Left ventricle myocardium inferior (tissue), 1 donor: ENCODE measurements around the gene PXDN. TPM values are rescaled to one million over a fixed set of nuclear protein-coding genes. Genes with fewer than 3 reads are reported as not detected.
A peak's percentile ranks its signal among the peaks of the same experiment; 100 is the strongest.

Experiments
- DNase-seq: peaks from one replicate; pipeline ENCODE4 v3.0.0-alpha.2; 2020
- H3K27ac ChIP-seq: fragments of 200-600 bp; replicated peaks from 2 replicates; pipeline ENCODE4 v1.8.0; 2021
- H3K27me3 ChIP-seq: fragments of 200-600 bp; 2 replicates; pipeline ENCODE4 v1.8.0; 2021; ENCODE audit warnings: low read depth
- H3K36me3 ChIP-seq: fragments of 200-600 bp; 2 replicates; pipeline ENCODE4 v1.8.0; 2021
- H3K4me1 ChIP-seq: fragments of 200-600 bp; 2 replicates; pipeline ENCODE4 v1.8.0; 2021
- H3K4me3 ChIP-seq: fragments of 200-600 bp; 2 replicates; pipeline ENCODE4 v1.8.0; 2021; ENCODE audit warnings: mild to moderate bottlenecking, moderate library complexity
- H3K9me3 ChIP-seq: fragments of 200-600 bp; replicated peaks from 2 replicates; pipeline ENCODE4 v1.8.0; 2021
- intact Hi-C: fragments of 100-400 bp; cut with micrococcal nuclease; formaldehyde crosslinking; loops from one replicate; pipeline ENCODE4 v1.11.0; 2022
- total RNA-seq: library from RNA; stranded (reverse); fragmentation: NEBNext Ultra II Directional; extraction: Animal tissue kit (Norgen Biotek cat#: 25700); gene quantifications from one replicate; pipeline ENCODE4 v1.2.1, GENCODE V29; 2021
- TF ChIP-seq, protein P1 (sequence below): fragments of 200-600 bp; IDR thresholded peaks from 2 replicates; pipeline ENCODE4 v1.8.0; 2021; ENCODE audit warnings: antibody characterized with exemption, mild to moderate bottlenecking, borderline replicate concordance
- donor health status: DM: no; HTN: yes; CAD: no; lungs with severe emphysema.

Gene PXDN
- total RNA-seq, 1 donor from 2014 or later = 15.7 TPM

DNA sequence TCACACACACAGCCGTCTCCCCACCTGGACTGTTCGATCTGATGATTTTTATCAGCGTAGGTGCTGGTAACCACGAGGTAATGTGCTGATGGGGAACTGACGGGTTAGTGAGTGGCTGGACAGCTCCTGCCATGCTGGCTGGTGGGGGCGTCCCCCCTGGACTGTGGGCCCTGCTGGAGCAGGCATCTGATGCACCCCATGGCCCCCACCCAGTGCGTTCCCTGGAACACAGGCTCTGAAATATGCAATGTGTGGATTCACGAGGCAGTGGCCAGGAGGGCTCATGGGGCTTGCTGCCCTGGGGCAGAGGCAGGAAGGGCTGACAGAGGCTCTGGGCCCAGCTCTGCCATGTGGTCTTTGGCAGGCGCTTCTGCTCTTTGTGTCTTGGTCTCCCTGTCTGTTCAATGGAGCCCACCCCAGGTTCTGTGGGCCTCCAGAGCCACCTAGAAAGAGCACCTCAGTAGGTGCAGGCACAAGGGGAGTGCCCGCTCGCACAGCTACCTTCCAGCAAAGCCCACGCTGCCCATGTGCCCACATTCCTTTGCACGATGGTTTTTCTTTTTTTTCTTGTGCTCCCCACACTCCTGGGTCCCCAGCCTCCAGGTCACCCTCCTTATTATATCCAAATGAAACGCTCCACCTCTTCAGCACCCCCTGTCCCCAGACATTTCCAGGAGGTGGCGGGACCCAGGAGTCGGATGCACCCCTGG lies 10.3 kb upstream of the PXDN start:
- H3K9me3 ChIP-seq = no peaks in the 10 kb centered on the region
- peaks cover 9% of the 10 kb centered on the region for H3K4me1 ChIP-seq
- H3K4me3 ChIP-seq = no peak overlapping the region
- intact Hi-C loops = no loop called here
- no peaks in the 10 kb centered on the region for H3K36me3 ChIP-seq
- H3K27ac ChIP-seq = no peak overlapping the region
- TF ChIP-seq, protein P1, sequence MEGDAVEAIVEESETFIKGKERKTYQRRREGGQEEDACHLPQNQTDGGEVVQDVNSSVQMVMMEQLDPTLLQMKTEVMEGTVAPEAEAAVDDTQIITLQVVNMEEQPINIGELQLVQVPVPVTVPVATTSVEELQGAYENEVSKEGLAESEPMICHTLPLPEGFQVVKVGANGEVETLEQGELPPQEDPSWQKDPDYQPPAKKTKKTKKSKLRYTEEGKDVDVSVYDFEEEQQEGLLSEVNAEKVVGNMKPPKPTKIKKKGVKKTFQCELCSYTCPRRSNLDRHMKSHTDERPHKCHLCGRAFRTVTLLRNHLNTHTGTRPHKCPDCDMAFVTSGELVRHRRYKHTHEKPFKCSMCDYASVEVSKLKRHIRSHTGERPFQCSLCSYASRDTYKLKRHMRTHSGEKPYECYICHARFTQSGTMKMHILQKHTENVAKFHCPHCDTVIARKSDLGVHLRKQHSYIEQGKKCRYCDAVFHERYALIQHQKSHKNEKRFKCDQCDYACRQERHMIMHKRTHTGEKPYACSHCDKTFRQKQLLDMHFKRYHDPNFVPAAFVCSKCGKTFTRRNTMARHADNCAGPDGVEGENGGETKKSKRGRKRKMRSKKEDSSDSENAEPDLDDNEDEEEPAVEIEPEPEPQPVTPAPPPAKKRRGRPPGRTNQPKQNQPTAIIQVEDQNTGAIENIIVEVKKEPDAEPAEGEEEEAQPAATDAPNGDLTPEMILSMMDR = no peak
- peaks cover 49% of the 10 kb centered on the region for H3K27me3 ChIP-seq
- DNase-seq = no peak

GRCh38 chr2:1754046-1754445 lies 9.7 kb upstream of the PXDN start:
- no peaks in the 10 kb centered on the region for H3K36me3 ChIP-seq
- no peak for DNase-seq
- H3K4me1 ChIP-seq = peaks cover 9% of the 10 kb centered on the region
- no peak overlapping the region for H3K4me3 ChIP-seq
- TF ChIP-seq, protein P1 = no peak
- peaks cover 49% of the 10 kb centered on the region for H3K27me3 ChIP-seq
- H3K9me3 ChIP-seq = no peaks in the 10 kb centered on the region
- intact Hi-C loops = no loop called here
- H3K27ac ChIP-seq = no peak overlapping the region

- TF ChIP-seq, protein P1 = no peak
- DNase-seq = no peak
- peaks cover 56% of the 10 kb centered on the region for H3K27me3 ChIP-seq
- H3K27ac ChIP-seq = no peak overlapping the region
- H3K4me3 ChIP-seq = no peak overlapping the region
- no peaks in the 10 kb centered on the region for H3K9me3 ChIP-seq
- H3K4me1 ChIP-seq = peaks cover 9% of the 10 kb centered on the region
- H3K36me3 ChIP-seq = no peaks in the 10 kb centered on the region
- intact Hi-C loops = no loop called here
Observed at GRCh38 chr2:1752751-1753150, 8.4 kb upstream of the PXDN start.

DNA sequence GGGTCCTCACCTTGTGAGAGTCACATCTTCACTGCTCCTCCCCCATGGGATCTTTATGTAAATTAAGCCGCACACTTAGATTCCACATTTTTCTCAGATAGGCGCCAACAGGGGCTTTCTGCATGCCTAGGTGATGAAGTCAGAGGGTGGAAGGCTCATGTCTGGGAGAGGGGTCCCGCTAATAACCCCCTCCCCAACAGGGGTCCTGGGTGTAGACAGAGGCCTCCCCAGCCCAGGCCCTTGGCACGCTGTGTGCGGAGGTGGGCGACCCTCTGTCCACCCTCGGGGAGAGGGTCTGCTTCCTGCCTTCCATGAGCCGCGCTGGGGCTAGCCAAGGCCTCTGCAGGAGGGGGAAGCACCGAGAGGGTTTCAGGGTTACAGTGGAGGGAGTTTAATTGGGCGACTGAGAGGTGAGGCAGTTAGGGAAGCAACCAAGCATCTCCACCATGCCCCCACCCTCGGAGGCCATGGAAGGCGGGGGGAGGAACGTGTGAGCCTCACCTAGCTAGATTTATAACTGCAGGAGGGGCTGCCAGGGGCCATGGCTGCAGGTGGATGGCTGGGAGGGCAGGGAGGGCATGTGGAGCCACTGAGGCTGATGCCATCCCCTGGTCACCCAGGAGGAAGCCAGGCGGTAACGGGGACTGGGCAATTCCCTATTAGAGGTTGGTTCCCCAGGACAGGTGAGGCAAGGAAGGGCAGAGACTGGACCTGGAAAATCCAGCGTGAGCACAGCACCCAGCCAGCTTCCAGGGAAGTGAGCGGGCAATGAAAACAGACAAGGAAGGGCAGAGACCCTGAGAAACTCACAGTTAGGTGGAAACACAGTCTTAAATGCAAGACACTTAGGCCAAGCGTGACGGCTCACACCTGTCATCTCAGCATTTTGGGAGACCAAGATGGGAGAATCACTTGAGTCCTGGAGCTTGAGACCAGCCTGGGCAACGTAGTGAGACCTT lies 7.7 kb upstream of the PXDN start:
- DNase-seq = no peak
- Histone ChIP-seq H3K4me3 (no peak overlapping the region), H3K27me3 (peaks cover 63% of the 10 kb centered on the region), H3K9me3 (no peaks in the 10 kb centered on the region), H3K36me3 (no peaks in the 10 kb centered on the region), H3K27ac (no peak overlapping the region), H3K4me1 (peaks cover 9% of the 10 kb centered on the region)
- TF ChIP-seq, protein P1 = no peak
- intact Hi-C loops = no loop called here

DNA sequence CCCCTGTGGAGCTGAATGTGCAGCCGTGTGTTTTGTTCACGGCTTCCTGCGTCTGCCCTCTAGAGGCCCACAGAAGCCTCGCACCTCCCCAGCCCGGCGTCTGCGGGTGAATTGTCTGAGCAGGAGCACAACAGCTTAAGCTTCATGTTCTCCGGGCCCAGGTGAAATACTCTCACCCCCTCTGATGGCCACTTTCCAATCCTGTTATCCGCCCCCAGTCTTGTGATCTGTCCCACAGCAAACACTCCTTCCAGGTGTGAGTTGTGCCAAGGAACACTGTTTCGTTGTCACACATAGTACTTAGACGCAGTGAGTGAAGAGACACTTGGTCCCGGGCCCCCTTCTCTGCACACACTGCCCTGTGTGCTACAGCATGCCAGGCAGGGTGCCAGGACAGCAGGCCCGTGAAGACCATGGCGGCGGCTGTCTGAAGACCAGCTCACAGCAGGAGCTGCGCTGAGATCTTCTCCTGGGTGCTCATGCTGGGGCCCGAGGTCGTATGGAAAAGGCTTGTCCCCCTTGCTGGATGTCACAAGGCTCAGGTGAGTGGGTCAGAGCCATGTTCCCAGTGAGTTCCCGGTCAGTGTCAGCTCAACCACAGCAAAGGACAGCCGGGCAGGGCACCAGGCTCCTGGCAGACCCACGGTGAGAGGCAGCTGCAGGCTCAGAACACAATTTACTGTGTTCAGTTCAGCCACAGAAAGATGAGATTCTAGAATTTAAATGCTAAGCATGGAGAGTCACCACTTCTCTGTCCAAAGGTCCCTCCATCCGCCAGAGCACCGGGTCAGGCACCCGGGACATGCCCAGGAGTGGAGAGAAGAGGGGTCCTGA lies 6.8 kb upstream of the PXDN start:
- Histone ChIP-seq H3K9me3 (no peaks in the 10 kb centered on the region), H3K27ac (no peak overlapping the region), H3K27me3 (peaks cover 72% of the 10 kb centered on the region), H3K36me3 (no peaks in the 10 kb centered on the region), H3K4me3 (no peak overlapping the region), H3K4me1 (peaks cover 9% of the 10 kb centered on the region)
- peak; percentile 63 for DNase-seq
- TF ChIP-seq, protein P1 = peak; percentile 92
- intact Hi-C loops = no loop called here
